Measurements from ENCODE around the gene RND1.

RND1 gene

DNA sequence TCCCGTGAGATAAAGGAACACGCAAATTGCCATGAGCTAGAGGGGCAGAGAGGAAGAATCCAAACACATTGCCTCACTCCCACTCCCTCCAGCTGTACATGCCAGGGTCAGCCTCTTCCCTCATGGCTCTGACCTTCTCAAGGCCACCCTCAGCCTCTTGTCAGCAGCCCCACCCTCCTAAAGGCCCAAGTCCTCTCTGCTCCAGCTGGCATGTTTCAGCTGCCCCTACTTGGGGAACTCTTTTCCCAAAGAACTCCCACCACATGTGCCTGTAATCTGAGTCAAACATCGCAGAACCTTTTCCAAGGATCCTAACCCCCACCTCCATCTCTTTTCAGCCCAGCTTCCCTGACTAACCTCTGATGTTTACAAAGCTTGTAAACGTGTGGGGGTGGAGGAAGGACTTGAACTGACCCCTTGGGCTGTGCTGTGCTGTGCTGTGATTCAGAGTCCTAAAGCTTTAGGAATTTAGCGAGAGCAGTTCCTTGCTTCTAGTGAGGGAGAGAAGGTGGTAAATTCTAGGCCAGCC is 54.7 kb downstream of the RND1 start:
- DNase-seq (ENCODE audit: low spot score): no peak

- no peak for DNase-seq (ENCODE audit: low spot score)
Measured at GRCh38 chr12:48807981-48808380, 57.7 kb downstream of the RND1 start.
